Right atrium auricular region (tissue), 2 donors: ENCODE data around the gene HS3ST5. TPM values are rescaled to one million over a fixed set of nuclear protein-coding genes. Genes with fewer than 3 reads are reported as not detected.

ENCODE experiments used
- DNase-seq: peaks from one replicate; pipeline ENCODE4 v3.0.0-alpha.2; 2019; ENCODE audit warnings: low spot score
- H3K27ac ChIP-seq, 2 donors: fragments of 200-600 bp; sonication (generic); 1 replicate in 1 of 2; 2 replicates in 1 of 2; pipeline ENCODE4 v1.5.1; 2016 to 2019
- H3K27me3 ChIP-seq, 2 donors: fragments of 200-600 bp; sonication (generic); one replicate each; pipeline versions ENCODE4 v1.5.1 to v1.6.0; 2017 to 2019
- H3K36me3 ChIP-seq: fragments of 200-600 bp; sonication (generic); one replicate; pipeline ENCODE4 v1.5.1; 2016
- H3K4me1 ChIP-seq, 2 donors: fragments of 200-600 bp; sonication (generic); one replicate each; pipeline versions ENCODE4 v1.5.1 to v1.6.0; 2017 to 2019
- H3K4me3 ChIP-seq, 2 donors: fragments of 200-600 bp; sonication (generic); 1 replicate in 1 of 2; 2 replicates in 1 of 2; pipeline ENCODE4 v1.5.1; 2017 to 2019; ENCODE audit warnings: mild to moderate bottlenecking in 1 of 2, moderate library complexity in 1 of 2
- H3K9me3 ChIP-seq, 2 donors: fragments of 200-600 bp; sonication (generic); one replicate each; pipeline ENCODE4 v1.5.1; 2019
- CTCF ChIP-seq, 2 donors: fragments of 200-600 bp; sonication (generic); IDR thresholded peaks; one replicate each; pipeline ENCODE4 v1.5.1; 2019; ENCODE audit warnings: antibody characterized with exemption in 2 of 2
- total RNA-seq, 2 donors: library from RNA; depleted of rRNA; stranded (reverse); fragments of >200 nt; gene quantifications; one replicate each; pipeline ENCODE4 v1.1.0, GENCODE V29; 2016

Gene HS3ST5
- total RNA-seq, 2 donors from 2014 or later = not detected

DNA sequence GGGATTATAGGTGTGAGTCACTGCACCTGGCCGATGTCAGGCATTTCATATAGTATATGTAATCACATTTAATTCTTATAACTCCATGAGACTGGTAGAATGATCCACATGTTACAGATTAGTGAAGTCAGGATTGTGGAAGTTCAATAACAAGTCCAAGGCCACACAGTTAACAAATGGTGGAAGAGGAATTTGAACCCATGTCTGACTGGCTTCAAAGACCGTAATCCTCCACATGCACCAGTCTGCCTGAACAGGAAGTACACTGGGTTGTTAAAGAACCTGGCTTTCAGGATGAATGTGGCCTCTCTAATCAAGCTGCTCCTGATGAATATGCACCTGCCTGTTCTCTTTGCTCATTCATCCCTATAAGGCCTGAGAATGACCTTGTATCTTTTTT, 249.9 kb downstream of the HS3ST5 start:
- TF ChIP-seq CTCF (IDR thresholded peaks at IDR 0.05) = no peak
- H3K4me1 ChIP-seq = no peaks in the 10 kb centered on the region
- no peak overlapping the region for H3K4me3 ChIP-seq
- H3K27ac ChIP-seq = no peak overlapping the region
- no peaks in the 10 kb centered on the region for H3K36me3 ChIP-seq
- no peaks in the 10 kb centered on the region for H3K27me3 ChIP-seq
- no peaks in the 10 kb centered on the region for H3K9me3 ChIP-seq
- no peak for DNase-seq

- H3K27ac ChIP-seq = no peak overlapping the region
- no peak for DNase-seq
- no peaks in the 10 kb centered on the region for H3K36me3 ChIP-seq
- TF ChIP-seq CTCF (IDR thresholded peaks at IDR 0.05) = no peak
- H3K9me3 ChIP-seq = no peaks in the 10 kb centered on the region
- H3K4me1 ChIP-seq = no peaks in the 10 kb centered on the region
- H3K27me3 ChIP-seq = no peaks in the 10 kb centered on the region
- no peak overlapping the region for H3K4me3 ChIP-seq
Observed at GRCh38 chr6:114090626-114091025, 252.2 kb downstream of the HS3ST5 start.

DNA sequence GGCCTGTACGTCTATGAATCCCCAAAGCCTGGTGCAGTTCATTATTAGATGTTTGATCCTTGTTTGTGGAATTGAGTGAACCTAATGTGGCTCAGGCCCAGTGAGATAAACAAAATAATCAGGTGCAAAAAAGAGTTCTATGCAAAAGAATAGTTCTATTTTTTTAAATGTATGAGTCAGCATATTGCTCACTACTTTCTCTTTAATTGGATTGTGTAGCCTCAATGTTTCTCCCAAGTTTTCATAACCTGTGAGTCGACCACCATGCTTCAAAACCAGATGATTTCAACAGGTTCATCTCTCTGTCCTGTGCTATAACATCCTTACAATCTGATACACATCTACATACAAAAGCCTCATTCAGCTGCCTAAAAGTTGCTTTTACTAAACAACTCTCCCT, 255.3 kb downstream of the HS3ST5 start:
- no peak for TF ChIP-seq CTCF (IDR thresholded peaks at IDR 0.05)
- Histone ChIP-seq H3K27ac (no peak overlapping the region), H3K9me3 (no peaks in the 10 kb centered on the region), H3K4me1 (no peaks in the 10 kb centered on the region), H3K36me3 (no peaks in the 10 kb centered on the region), H3K27me3 (no peaks in the 10 kb centered on the region), H3K4me3 (no peak overlapping the region)
- DNase-seq = no peak

DNA sequence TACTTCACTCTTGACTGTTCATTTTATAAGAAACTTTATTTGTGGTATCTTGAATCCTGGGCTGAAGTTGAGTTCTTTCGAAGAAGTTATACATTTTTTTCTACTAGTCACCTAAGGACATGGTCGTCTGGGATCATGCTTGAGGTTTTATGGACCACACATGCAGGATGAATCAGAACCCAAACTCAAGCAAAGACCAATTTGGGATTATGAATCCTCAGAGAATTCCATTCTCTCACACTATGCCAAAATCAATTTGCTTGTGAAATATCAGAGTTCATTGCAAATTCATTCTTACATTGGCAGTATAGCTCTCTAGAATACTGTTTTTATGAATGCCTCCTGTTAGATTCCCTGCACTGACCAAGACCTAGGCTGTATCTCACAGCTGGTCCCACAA, 257.6 kb downstream of the HS3ST5 start:
- no peaks in the 10 kb centered on the region for H3K9me3 ChIP-seq
- no peaks in the 10 kb centered on the region for H3K27me3 ChIP-seq
- H3K27ac ChIP-seq = no peak overlapping the region
- H3K4me3 ChIP-seq = no peak overlapping the region
- no peaks in the 10 kb centered on the region for H3K36me3 ChIP-seq
- no peak for DNase-seq
- TF ChIP-seq CTCF (IDR thresholded peaks at IDR 0.05) = no peak
- H3K4me1 ChIP-seq = no peaks in the 10 kb centered on the region

GRCh38 chr6:114084327-114084890, 258.4 kb downstream of the HS3ST5 start:
- H3K36me3 ChIP-seq = no peaks in the 10 kb centered on the region
- H3K27ac ChIP-seq = no peak overlapping the region
- no peak for DNase-seq
- no peaks in the 10 kb centered on the region for H3K27me3 ChIP-seq
- no peaks in the 10 kb centered on the region for H3K9me3 ChIP-seq
- H3K4me1 ChIP-seq = no peaks in the 10 kb centered on the region
- no peak overlapping the region for H3K4me3 ChIP-seq
- TF ChIP-seq CTCF (IDR thresholded peaks at IDR 0.05) = no peak

- Histone ChIP-seq H3K4me3 (no peak overlapping the region), H3K4me1 (no peaks in the 10 kb centered on the region), H3K36me3 (no peaks in the 10 kb centered on the region), H3K27me3 (no peaks in the 10 kb centered on the region), H3K9me3 (no peaks in the 10 kb centered on the region), H3K27ac (no peak overlapping the region)
- no peak for DNase-seq
- no peak for TF ChIP-seq CTCF (IDR thresholded peaks at IDR 0.05)
Observed at GRCh38 chr6:114083251-114083650, 259.6 kb downstream of the HS3ST5 start.
